Lung (tissue), 12 donors: Measurements from ENCODE around the gene FAM83D. TPM values are rescaled to one million over a fixed set of nuclear protein-coding genes. Genes with fewer than 3 reads are reported as not detected.

Experiments
- ATAC-seq: fragments of 200-7000 bp; cut with Tn5 transposase; one replicate; pipeline ENCODE4 v1.9.1; 2020; ENCODE audit warnings: moderate number of reproducible peaks; ENCODE audit not compliant: insufficient read depth, low FRiP score
- DNase-seq, 3 donors: peaks; one replicate each; pipeline ENCODE4 v3.0.0-alpha.2; 2013 to 2017
- H3K27ac ChIP-seq, 2 donors: one replicate each; pipeline ENCODE4 v1.5.1; 2013; ENCODE audit warnings: mild to moderate bottlenecking in 2 of 2, moderate library complexity in 2 of 2, control low read depth in 1 of 2, inconsistent platforms in 1 of 2, low read depth in 1 of 2, low read length in 1 of 2
- H3K27me3 ChIP-seq, 3 donors: one replicate each; pipeline ENCODE4 v1.5.1; 2013; ENCODE audit warnings: low read length in 2 of 3; ENCODE audit not compliant: control insufficient read depth in 3 of 3, insufficient read depth in 3 of 3
- H3K36me3 ChIP-seq, 4 donors: one replicate each; pipeline ENCODE4 v1.5.1; 2013; ENCODE audit warnings: low read length in 4 of 4, mild to moderate bottlenecking in 1 of 4, moderate library complexity in 1 of 4; ENCODE audit not compliant: control insufficient read depth in 4 of 4, insufficient read depth in 4 of 4
- H3K4me1 ChIP-seq, 5 donors: one replicate each; pipeline ENCODE4 v1.5.1; 2013; ENCODE audit warnings: low read length in 5 of 5, mild to moderate bottlenecking in 2 of 5, moderate library complexity in 1 of 5; ENCODE audit not compliant: control insufficient read depth in 5 of 5, insufficient read depth in 5 of 5
- H3K4me3 ChIP-seq: one replicate; pipeline ENCODE4 v1.5.1; 2013; ENCODE audit warnings: mild to moderate bottlenecking, control low read depth, moderate library complexity
- H3K9ac ChIP-seq, 2 donors: one replicate each; pipeline ENCODE4 v1.5.1; 2013; ENCODE audit warnings: low read length in 2 of 2, control low read depth in 1 of 2; ENCODE audit not compliant: insufficient read depth in 1 of 2
- H3K9me3 ChIP-seq, 4 donors: one replicate each; pipeline ENCODE4 v1.5.1; 2013; ENCODE audit warnings: low read length in 3 of 4, mild to moderate bottlenecking in 1 of 4, moderate library complexity in 1 of 4; ENCODE audit not compliant: control insufficient read depth in 4 of 4, insufficient read depth in 3 of 4
- CTCF ChIP-seq: IDR thresholded peaks from 2 replicates; pipeline ENCODE4 v1.5.1; 2012; ENCODE audit warnings: mild to moderate bottlenecking; ENCODE audit errors: control extremely low read depth, extremely low read depth
- WGBS, 2 donors: extraction: QIAGEN DNeasy Blood & Tissue Kit; methylation state at CpG; one replicate each; pipeline ENCODE4 v1.1.7; 2013; 5-methylcytosine and 5-hydroxymethylcytosine counted together
- polyA plus RNA-seq, 2 donors: library from polyadenylated mRNA; stranded (reverse); fragments of 200-250 nt; gene quantifications; one replicate each; pipeline ENCODE4 v1.2.1, GENCODE V29; 2013
- total RNA-seq, 2 donors: library from RNA; depleted of rRNA in 1 of 2; stranded (reverse); fragments of >200 nt in 1 of 2; gene quantifications; one replicate each; pipeline ENCODE4 v1.2.1, GENCODE V29; 2014 to 2021
- donor health status: control.
- donor health status: control.
- donor health status: Bipolar disorder and iron deficiency.
- donor health status: healthy.
- donor health status: DM: yes; HTN: yes; CAD: no.

FAM83D gene
- total and polyA plus RNA-seq, 4 donors, result 0.94 to 3.6 (median 2.8) TPM

DNA sequence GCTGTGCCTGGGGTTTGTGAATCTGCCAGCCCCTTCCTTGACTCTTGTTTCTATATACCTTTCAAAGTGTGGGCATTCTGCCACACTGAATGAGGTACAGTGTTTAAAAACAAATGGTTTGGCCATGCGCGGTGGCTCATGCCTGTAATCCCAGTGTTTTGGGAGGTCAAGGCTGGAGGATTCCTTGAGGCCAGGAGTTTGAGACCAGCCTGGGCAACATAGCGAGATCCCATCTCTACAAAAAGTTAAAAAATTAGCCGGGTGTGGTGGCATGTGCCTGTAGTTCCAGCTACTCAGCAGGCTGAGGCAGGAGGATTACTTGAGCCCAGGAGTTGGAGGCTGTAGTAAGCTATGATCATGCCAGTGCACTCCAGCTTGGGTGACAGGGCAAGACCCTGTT, 5.8 kb downstream of the FAM83D start:
- Histone ChIP-seq H3K9me3 (no peaks in the 10 kb centered on the region), H3K27ac (no peak overlapping the region), H3K4me1 (peaks cover 0 to 18% (median 3%) of the 10 kb centered on the region in 5 donors), H3K4me3 (no peak overlapping the region), H3K9ac (no peak overlapping the region), H3K27me3 (no peaks in the 10 kb centered on the region), H3K36me3 (no peaks in the 10 kb centered on the region)
- no peak for TF ChIP-seq CTCF
- 95 to 96% methylated on average over 4 of the region's 4 CpGs for WGBS, 2 donors
- DNase-seq, result no peak
- ATAC-seq, result no peak

GRCh38 chr20:38932457-38933120, 6.4 kb downstream of the FAM83D start:
- 75 to 84% methylated on average over 9 of the region's 9 CpGs for WGBS, 2 donors
- no peak overlapping the region for H3K9ac ChIP-seq
- H3K4me1 ChIP-seq, result peaks cover 0 to 15% (median 0%) of the 10 kb centered on the region in 5 donors
- H3K9me3 ChIP-seq, result no peaks in the 10 kb centered on the region
- H3K27ac ChIP-seq, result no peak overlapping the region
- TF ChIP-seq CTCF, result no peak
- no peak overlapping the region for H3K4me3 ChIP-seq
- DNase-seq (peak; percentile 23 to 45 (median 32)), ATAC-seq (no peak)
- H3K36me3 ChIP-seq, result no peaks in the 10 kb centered on the region
- no peaks in the 10 kb centered on the region for H3K27me3 ChIP-seq

- no peak for ATAC-seq
- Histone ChIP-seq H3K9ac (no peak overlapping the region), H3K4me3 (no peak overlapping the region), H3K4me1 (no peaks in the 10 kb centered on the region), H3K36me3 (peaks cover 0 to 4% (median under 1%) of the 10 kb centered on the region in 4 donors), H3K27ac (no peak overlapping the region), H3K9me3 (no peaks in the 10 kb centered on the region), H3K27me3 (no peaks in the 10 kb centered on the region)
- DNase-seq, result no peak
- no peak for TF ChIP-seq CTCF
- 91 to 94% methylated on average over 5 of the region's 5 CpGs for WGBS, 2 donors
Measured at GRCh38 chr20:38934530-38934929, 8.3 kb downstream of the FAM83D start.

DNA sequence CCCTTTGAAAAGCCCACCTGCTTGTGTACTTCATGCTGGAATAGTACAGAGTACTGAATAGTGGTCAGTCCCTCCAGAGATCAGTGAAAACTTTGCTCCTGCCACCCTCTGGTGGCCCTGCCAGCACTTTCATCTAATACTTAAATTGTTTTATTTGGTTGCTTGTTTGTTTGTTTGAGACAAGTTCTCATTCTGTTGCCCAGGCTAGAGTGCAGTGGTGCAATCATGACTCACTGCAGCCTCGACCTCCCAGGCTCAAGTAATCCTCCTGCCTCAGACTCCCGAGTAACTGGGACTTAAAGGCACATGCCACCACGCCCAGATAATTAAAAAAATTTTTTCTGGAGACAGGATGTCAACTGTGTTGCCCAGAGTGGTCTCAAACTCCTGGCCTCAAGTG, 9.1 kb downstream of the FAM83D start:
- H3K27ac ChIP-seq, result no peak overlapping the region
- no peak overlapping the region for H3K4me3 ChIP-seq
- WGBS, 2 donors, result 74 to 81% methylated on average over 3 of the region's 3 CpGs
- ATAC-seq (no peak), DNase-seq (no peak)
- H3K9ac ChIP-seq, result no peak overlapping the region
- peaks cover 0 to 4% (median 2%) of the 10 kb centered on the region in 4 donors for H3K36me3 ChIP-seq
- no peaks in the 10 kb centered on the region for H3K4me1 ChIP-seq
- no peaks in the 10 kb centered on the region for H3K27me3 ChIP-seq
- no peaks in the 10 kb centered on the region for H3K9me3 ChIP-seq
- no peak for TF ChIP-seq CTCF
